Endometrium (tissue), 2 donors: ENCODE measurements around the gene TRAPPC10.

Experiments used
- FAIRE-seq: peaks from 2 replicates; lab custom pipeline; 2012; peaks lifted over from hg19 to GRCh38; lab: Jason Lieb, UNC
- donor health status: control.
- donor health status: control.

The TRAPPC10 gene

DNA sequence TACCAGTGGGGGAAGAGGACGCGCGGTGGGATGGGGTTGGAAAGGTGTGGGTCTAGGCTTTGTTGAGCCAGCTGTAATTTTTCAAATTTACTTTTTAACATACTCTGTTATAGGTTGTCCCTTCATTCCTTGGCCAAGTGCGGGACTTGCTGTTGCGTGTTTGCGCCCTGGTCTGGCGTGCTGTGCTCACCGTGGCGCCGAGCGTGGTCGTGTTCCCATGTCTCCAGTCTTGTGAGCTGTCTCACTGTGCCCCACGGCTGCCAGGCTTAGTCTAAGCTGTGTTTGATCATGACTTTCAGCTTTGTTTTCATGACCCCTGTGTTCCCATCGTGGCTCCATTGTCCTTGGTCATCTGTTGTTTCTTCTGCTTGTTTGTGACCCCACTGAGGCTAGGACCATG, 26.0 kb downstream of the TRAPPC10 start:
- FAIRE-seq, result no peak

DNA sequence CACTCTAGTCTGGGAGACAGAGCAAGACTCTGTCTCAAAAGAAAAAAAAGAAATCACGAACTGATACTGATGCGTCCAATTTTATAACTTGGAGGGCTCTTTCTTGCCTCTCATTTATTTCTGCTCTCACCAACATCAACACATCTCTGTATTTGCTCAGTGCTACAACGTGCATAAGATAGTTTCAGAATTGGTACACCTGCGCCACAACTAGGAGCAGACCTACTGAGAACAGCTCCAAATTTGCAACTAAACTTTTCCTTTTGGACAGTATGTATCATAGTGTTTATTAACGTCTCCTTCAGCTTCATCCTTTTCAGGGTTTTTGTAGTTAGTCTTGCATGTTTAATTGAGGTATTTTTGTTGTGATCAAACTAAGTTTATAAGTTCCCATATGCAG, 27.7 kb downstream of the TRAPPC10 start:
- FAIRE-seq, result no peak

DNA sequence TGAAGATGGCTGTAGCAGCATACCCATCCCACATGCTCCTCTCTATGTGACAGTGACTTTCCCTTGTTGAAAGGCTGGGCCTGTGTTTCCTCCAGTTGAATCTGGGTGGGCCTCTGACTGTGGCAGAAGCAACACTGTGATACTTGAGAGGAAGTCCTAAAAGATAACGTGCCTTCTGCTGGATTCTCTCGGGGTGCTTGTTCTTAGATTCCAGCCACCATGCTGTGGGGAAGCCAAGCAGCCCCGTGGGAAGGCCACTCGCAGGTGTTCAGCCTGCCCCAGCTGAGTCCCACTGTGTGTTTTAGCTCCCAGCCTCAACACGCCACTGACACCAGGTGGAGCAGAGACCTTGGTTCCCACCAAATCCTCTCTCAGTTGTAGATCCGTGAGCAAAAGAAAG, 31.5 kb downstream of the TRAPPC10 start:
- FAIRE-seq, result no peak

DNA sequence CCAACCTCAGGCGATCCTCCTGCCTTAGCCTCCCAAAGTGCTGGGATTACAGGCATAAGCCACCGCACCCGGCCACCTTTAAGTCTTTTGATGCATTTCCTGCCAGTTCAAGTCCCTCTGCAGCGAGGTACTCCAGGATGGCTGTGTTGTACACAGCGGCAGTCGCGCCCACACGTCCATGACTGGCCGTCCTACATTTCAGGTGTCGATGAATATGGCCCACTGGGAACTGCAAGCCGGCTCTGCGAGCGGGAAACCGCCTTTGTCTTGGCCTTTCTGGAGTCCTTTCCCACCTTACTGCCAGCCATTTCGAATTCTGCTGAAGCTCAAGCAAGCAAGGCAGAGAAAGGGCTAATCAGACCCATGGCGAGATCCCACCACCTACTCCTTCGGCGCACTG, 34.6 kb downstream of the TRAPPC10 start:
- FAIRE-seq, result no peak

DNA sequence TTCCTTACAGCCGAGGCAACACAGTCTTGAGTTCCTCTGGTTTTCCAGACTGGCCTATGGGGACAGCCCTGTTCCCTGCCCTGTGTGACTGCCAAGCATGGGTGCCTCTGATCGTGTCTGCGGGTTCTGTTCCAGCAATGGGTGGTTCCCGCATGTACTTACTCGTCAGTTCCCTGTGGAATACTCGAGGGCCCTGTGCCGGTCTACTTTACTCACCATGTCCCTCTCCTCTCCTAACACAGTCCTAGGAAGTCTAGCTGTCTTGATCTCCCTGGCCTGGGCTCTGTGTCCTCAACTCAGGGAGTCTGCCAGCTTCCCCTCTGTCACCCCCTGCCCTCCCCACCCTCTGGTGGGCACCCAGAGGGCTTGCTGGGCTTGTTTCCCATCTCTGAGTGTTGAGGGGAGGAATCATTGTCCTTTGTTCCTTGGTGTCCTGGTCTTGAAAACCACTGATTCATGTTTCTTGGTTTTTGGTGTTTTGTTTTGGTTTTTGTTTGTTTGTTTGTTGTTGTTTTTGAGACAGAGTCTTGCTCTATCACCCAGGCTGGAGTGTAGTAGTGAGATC, 36.0 kb downstream of the TRAPPC10 start:
- FAIRE-seq, result no peak

DNA sequence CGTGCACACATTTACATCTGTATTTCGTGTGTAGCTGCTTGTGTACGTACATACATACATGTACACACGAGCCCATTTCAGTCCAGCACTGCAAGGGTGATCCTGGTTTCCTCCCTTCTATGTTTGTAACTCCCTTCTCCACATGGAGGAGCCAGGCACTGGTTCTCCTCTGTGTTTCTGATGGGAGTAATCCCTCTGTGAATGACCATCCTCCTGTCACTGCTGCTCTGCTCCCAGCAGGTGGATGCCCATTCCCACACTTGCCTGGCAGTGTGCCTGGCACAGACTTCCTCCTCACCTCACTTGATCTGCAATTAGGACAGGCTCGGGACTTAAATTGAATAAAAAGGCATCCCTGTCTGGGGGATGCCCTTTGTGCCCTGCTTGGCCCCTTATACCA, 37.1 kb downstream of the TRAPPC10 start:
- FAIRE-seq, result no peak

DNA sequence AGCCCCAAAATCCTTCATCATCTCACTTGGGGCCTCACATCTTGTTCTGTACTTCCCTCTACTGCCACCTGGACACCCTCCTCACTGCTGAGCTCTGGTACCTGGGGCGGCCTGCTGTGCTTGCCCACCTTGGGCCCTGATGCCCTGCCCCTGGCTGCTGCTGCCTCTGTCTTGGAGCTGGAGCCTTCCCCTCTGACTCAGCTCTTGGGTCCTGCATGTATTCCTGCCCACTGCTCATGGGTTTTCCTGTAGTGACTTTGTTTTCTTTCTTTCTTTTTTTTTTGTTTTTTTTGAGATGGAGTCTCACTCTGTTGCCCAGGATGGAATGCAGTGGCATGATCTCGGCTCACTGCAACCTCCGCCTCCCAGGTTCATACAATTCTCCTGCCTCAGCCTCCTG, 37.5 kb downstream of the TRAPPC10 start:
- no peak for FAIRE-seq

DNA sequence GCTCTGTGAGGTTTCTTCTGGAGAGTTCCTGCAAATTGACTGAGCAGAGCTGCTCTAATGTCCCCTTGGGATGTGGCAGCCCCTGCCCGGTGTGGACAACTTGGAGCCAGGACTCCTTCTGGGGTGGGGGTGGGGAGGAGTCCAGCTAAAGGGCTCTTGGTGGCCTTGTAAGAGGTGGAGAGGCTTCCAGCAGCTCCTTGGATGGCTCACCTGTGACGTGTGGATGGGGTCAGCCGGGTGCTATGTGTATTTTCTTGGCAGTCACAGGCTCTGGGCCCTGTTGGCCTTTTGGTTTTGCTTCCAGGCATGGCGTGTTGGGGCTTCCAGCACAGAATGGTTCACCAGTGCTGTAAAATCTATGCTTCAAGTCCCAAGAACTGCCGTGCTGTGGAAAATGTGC, 38.2 kb downstream of the TRAPPC10 start:
- FAIRE-seq, result no peak

DNA sequence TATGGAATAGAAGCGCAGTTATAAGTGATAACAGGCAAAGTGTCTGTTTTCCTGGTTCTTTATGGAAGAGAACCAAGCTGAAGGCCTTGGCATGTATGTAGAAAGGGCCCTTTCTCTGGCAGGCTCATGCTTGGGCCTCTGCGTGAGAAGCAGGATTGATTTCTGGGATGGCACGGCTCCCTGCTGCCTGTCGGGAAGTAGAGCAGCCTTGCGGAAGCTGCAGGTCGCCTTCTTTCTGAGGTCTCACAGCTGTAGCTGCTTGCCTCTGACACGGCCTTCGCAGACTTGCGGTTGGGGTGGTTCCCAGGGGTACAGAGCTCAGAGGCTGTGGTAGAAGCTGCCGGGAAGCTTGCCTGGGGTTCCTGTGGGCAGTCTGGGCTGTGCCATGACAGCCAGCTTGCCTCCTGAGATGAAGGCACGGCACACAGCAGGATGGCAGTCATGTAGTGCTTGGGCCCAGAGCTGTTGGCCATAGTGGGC, 39.4 kb downstream of the TRAPPC10 start:
- no peak for FAIRE-seq

DNA sequence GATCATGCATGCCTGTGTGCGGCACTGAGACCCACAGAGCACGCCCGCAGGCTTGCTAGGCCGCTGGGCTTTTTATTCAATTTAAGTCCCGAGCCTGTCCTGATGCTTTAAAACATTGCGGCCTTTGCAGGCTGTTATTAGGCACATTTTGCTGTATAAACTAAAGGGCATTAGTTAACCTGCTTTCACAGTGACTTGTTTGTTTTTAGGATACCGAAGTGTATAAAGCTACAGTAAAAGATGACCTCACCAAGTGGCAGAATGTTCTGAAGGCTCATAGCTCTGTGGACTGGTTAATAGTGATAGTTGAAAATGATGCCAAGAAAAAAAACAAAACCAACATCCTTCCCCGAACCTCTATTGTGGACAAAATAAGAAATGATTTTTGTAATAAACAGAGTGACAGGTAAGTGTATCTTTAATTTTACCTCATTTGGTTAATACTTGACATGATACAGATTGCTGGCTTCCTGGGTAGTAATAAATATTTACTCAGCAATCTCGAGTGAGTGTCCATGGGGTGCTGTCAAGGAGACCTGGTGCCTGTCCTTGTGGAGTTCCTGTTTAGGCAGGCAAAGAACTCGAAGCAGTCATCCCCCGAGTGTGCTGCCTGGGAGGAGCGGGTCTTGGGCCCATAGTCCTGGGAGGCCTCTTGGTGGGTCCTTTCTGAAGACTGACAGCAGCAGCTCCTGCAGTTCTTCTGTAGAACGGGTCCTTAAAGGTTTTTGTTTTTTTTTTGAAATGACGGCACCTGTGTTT, 40.1 kb downstream of the TRAPPC10 start:
- no peak for FAIRE-seq

DNA sequence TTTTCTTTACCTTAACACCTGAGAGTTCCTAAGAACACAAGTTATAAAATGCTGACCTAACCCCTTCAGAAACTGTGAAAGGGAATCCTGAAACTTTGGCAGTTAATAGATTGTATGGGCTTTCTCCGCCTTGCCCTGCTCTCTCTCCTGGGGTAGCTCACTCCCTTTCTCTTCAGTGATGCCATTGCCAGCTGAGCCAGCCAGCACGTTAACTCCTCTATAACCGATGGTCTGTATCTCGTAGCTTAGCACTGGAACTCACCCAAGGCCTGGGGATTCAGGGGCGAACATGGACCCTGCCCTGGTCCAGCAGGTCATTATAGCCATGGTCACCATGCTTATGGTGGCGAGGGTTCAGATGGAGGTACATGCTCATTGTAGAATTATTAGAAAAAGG, 40.7 kb downstream of the TRAPPC10 start:
- FAIRE-seq, result no peak

DNA sequence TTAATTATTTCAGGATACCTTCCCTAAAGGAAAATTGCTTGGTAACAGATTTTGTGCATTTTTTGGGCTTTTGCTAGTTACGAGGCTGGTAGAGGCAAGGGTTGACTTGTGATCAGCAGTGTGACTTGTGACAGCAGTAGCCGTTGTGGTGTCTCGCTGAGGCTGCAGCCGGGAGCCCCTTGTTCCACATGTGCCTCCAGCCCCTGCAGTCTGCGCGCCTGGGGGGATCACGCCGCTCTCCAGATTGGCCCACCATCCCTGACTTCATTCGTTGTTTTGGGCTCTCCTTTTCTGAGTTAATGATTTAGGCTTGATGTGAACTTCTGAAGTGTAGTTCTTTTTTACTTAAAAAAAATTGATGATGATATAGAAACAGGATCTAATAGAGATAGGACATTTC, 41.5 kb downstream of the TRAPPC10 start:
- FAIRE-seq, result no peak

DNA sequence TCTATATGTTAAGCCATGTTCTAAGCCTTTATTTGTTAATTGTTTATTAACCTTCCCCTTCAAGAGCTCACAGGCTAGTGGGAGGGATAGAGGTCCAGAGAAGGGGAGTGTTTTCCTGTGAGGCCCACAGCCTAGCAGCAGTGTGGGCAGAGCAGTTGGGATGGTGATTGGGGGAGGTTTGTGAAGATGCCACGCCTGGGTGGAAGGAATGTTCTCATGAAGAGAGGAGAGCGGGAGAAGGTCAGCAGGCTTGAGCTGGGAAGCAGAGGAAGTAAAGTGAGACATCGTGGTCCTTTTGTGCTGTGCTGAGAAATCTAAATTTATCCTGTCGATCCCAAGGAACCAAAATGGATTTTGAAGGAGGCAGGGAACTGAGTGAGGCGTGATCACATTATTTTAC, 42.6 kb downstream of the TRAPPC10 start:
- FAIRE-seq, result no peak

DNA sequence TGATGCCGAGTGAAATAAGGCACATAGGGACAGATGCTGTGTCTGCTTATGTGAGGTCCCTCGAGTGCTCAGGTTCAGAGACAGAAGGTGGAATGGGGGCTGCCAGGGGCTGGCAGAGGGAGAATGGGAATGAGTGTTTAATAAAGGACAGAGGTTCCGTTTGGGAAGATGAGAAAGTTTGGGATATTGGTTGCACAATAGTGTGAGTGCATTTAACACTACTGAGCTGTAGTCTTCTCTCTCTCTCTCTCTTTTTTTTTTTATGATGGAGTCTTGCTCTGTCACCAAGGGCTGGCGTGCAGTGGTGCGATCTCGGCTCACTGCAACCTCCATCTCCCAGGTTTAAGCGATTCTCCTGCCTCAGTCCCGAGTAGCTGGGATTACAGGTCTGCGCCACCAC, 44.9 kb downstream of the TRAPPC10 start:
- FAIRE-seq, result no peak

DNA sequence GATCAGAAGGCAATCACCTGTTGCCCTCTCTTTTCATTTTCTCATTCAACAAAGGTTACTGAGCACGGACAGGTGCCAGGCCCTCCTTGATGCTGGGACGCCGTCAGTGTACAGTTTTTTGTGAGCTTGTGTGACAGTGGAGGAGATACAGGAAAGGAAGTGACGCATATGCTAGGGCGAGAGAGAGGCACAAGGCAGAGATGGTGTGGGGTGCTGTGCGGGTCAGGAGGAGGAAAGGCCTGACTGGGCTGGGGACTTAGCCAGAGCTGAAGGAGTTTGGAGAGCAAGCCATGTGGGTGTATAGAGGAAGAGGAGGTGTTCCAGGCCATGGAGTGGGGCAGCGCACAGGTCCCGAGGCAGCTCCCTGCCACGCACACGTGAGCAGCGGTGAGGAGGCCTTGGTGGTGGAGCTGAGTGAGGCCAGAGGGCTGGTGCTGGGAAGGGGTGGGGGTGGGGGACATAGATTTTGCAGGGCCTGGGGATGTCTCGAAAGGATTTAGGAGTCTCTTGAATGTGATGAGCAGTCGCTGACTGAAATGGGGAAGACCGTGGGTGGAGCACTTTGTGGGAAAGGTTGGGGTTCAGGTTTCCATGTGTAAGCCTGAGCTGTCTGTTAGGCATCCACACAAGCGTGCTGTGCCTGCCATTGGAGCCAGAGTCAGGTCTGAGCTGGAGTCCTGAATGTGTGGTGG, 46.0 kb downstream of the TRAPPC10 start:
- no peak for FAIRE-seq

DNA sequence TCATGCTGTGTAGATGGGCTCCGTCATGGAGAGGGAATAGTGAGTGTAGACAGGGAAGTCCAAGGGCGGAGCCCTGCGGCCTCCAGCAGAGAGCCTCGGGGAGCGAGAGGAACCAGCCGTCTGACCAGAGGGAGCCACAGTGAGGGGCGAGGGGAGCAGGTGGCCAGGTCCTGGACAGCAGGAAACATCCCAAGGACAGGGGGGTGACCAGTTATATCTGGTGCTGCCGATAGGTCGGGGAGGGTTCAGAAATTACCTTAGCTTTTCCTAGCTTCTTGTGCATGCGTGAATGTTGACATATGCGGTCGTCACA, 46.5 kb downstream of the TRAPPC10 start:
- no peak for FAIRE-seq

DNA sequence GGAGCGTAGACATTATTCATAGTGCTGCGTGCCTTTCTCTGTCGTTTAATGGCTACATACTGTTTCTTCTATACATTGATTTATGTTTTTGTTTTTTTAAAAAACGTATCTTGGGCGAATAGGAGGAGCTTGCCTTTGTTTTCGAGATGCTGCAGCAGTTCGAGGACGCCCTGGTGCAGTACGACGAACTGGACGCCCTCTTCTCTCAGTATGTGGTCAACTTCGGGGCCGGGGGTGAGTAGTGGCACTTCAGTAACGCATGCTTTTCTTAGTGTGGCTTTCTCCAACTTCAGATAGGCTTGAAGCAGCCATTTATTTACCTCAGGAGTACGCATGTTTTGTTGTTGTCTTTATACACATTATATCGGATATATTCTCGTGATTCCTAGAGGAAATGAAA, 46.9 kb downstream of the TRAPPC10 start:
- no peak for FAIRE-seq

DNA sequence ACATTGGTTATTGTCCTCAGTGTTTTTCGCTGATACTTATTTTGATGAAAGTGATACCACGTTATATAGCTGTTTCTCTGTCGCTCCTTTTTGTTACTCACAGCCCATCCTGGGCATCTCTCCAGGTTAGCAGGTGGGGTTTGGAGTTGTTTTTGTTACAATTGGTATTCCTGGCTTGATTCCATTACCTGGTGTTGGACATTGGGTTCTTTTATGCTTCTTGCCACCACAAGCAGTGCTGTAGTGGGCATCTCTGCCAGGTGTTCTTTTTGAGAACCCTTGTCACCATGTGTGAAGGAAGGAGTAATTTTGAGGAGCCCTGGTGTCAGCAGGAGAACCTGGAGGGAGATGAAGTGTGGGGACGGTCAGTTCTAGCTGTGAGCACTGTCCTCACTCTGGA, 47.6 kb downstream of the TRAPPC10 start:
- no peak for FAIRE-seq

DNA sequence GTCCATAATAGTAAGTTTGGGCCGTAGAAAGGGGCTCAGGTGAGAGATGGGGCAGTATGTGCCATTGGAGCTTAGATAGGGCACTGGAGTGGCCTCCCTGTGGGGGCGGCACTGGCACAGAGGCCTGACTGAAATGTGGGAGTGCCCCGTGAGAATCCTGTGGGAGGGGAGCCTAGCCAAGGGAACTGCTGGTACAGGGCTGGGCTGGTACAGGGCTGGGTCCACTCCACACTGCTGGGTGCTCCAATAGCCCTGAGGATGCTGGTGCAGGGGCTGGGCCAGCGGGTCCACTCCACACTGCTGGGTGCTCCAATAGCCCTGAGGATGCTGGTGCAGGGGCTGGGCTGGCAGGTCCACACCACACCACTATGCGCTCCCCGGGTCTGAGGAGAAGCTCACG, 50.3 kb downstream of the TRAPPC10 start:
- FAIRE-seq, result no peak

DNA sequence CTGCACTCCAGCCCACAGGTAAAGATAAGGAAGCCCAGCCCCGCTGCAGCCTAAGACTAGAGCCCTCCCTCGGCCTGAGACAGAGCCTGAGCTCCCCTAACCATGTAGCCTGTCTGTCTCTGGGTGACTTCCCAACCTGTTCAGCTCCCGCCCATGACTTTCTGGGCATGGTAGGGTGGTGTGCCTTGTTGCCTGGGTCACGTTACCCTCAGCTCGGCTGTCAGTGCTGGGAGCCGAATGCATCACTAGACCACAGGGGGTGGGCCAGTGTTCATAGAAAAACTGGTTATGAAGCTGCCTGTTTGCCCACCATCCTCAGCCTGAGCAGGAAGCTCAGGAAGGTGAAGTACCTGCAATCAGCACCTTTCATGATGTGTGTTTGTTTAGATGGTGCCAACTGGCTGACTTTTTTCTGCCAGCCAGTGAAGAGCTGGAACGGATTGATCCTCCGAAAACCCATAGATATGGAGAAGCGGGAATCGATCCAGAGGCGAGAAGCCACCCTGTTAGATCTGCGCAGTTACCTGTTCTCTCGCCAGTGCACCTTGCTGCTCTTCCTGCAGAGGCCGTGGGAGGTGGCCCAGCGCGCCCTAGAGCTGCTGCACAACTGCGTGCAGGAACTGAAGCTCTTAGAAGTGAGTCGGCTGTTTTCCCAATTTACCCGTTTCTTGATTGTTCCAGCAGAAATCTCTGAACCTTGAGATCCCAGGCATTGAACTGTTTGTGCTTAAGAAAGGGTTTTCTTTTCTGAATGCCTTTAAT, 51.2 kb downstream of the TRAPPC10 start:
- FAIRE-seq, result no peak

DNA sequence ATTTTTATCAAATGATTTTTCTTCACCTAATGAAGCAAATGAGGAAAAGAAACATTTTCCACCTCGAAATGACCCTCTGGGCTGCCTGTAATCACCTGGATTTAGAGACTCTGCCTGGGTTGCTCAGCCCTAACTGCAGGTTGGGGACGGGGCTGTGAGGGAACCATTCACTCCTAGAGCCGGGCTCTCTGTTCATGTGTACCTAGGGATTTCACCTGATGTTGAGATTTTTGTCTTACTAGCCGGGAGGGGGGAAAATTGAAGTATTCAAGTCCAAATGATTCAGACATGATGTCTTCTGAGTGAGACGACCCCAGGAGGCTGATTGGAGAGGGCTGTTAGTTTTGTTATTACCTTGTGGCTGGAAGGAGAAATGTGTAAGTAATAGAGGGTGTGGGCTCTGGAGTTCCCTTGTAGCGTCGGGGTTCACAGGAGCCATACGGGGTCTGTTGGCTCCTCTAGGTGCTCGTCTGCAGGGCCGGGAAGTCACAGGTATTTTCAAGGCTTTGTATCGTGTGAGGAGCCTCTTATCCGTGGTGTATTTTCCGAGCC, 52.8 kb downstream of the TRAPPC10 start:
- FAIRE-seq, result no peak

DNA sequence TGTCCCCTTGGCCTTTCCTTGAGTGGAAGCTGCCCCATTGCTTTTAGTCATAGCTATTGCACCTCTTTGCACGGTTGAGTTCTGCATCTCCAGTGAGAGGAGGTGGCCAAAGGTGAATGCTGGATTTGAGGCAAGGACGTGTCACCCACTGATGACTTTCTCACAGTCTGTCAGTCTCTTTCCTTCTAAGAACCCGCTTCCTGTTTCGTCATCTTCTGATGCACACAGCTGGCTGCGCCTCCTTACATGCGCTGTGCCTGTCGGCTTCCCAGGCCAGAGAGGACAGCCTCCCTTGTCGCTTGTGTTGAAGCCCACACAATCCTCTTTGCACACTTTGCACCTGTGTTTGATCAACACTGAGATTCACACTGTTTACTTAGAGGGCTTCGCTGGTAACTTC, 53.3 kb downstream of the TRAPPC10 start:
- no peak for FAIRE-seq

DNA sequence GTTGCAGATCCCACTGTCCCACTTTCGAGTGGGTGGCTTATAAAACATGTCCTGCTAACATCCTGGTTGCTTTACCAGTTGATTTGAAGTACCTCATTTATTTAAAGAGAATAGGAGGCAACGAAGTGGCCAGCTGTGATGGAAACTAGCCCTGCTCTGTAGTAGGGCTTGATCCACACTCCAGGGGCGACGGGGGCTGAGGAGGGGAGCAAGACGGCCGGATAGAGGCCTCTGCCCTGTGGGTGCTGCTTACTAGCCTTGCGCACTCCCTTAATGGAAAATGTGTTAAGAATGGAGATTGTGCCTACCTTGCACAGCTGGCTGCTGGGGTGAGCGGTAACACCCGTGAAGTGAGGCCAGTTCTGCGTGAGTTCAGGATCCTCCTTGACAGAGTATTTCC, 54.0 kb downstream of the TRAPPC10 start:
- no peak for FAIRE-seq
